Fibroblast of pulmonary artery (primary cell): ENCODE results near the gene FADS3.

Experiments
- DNase-seq: peaks from one replicate; pipeline ENCODE4 v3.0.0-alpha.2; 2010; ENCODE audit warnings: low read depth
- H3K4me3 ChIP-seq: replicated peaks from 2 replicates; pipeline ENCODE4 v1.5.1; 2011; ENCODE audit warnings: low read depth, mild to moderate bottlenecking, control low read depth, low read length, moderate library complexity
- TF ChIP-seq, protein P1 (sequence below): IDR thresholded peaks from 2 replicates; pipeline ENCODE4 v1.5.1; 2011; ENCODE audit warnings: mild to moderate bottlenecking, control low read depth, low read length, inconsistent platforms; ENCODE audit errors: missing control alignments

The FADS3 gene, protein sequence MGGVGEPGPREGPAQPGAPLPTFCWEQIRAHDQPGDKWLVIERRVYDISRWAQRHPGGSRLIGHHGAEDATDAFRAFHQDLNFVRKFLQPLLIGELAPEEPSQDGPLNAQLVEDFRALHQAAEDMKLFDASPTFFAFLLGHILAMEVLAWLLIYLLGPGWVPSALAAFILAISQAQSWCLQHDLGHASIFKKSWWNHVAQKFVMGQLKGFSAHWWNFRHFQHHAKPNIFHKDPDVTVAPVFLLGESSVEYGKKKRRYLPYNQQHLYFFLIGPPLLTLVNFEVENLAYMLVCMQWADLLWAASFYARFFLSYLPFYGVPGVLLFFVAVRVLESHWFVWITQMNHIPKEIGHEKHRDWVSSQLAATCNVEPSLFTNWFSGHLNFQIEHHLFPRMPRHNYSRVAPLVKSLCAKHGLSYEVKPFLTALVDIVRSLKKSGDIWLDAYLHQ

DNA sequence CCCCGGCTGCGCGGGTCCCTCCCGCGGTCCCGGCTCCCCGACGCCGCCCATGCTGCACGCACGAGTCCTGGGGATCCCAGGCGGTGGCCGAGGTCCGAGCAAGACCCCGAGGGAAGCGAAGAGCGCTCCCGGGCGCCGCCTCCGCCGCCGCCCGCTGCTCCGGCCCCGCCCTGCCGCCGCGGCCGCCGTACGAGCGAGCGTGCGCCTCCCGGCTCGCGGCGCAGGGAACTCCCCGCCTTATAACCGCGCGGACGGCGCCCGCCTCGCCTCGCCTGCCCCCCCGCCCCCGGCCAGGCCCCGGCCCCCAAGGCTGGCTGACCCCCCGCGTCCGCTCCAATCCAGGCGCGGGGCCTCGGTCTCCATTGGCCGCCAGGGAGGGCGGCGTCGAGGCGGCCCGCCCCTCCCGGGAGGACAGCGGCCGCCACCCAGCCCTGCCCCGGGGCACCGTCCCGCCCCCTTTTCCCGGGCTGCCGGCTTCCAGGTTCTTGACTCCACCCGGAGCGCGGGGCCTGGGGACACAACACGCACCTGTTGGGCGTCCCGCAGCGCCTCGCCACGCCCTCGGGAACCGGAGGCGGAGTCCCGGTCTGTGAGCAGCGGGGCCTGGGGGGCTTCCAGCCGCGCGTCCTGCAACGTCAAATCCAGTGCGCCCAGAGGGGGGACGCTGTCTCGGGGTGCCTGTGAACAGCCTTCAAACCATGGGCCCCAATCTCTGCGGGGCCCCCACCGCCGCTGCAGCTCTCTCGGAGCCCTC lies at the start of gene FADS3:
Gene FADS3, minus strand, starts transcription at position 215 of the 754 bp plus-strand sequence. Its CDS starts 164 bp downstream, at position 51.
- TF ChIP-seq, protein P1, sequence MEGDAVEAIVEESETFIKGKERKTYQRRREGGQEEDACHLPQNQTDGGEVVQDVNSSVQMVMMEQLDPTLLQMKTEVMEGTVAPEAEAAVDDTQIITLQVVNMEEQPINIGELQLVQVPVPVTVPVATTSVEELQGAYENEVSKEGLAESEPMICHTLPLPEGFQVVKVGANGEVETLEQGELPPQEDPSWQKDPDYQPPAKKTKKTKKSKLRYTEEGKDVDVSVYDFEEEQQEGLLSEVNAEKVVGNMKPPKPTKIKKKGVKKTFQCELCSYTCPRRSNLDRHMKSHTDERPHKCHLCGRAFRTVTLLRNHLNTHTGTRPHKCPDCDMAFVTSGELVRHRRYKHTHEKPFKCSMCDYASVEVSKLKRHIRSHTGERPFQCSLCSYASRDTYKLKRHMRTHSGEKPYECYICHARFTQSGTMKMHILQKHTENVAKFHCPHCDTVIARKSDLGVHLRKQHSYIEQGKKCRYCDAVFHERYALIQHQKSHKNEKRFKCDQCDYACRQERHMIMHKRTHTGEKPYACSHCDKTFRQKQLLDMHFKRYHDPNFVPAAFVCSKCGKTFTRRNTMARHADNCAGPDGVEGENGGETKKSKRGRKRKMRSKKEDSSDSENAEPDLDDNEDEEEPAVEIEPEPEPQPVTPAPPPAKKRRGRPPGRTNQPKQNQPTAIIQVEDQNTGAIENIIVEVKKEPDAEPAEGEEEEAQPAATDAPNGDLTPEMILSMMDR, result no peak
- H3K4me3 ChIP-seq, result peak within 1 kb of the TSS; percentile 79
- DNase-seq, result peak; percentile 76

DNA sequence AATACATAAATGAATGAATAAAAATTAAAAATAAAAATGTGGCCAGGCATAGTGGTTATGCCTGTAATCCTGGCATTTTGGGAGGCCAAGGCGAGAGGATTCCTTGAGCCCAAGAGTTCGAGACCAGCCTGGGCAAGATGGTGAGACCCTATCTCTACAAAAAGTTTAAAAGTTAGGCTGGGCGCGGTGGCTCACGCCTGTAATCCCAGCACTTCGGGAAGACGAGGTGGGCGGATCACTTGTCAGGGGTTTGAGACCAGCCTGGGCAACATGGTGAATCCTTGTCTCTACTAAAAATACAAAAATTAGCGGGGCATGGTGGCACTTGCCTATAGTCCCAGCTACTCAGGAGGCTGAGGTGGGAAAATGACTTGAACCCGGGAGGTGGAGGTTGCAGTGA lies 49.1 kb upstream of the FADS3 start:
- no peak for DNase-seq
- no peak overlapping the region for H3K4me3 ChIP-seq
- TF ChIP-seq, protein P1, result no peak

DNA sequence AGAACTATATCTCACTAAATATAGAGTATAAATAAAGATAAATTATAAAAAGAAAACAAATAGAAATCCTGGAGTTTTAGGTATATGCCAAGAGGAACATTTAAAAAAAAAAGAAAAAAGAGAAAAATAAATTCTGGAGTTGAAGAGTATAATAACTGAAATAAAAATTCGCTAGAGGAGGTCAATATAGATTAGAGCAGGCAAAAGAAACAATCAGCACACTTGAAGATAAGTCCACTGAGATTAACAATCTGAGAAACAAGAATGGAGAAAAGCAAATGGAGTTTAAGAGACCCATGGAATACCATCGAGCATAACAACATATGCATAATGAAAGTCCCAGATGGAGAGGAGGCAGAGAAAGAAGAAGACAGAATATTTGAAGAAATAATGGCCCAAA lies 44.5 kb upstream of the FADS3 start:
- TF ChIP-seq, protein P1, result no peak
- H3K4me3 ChIP-seq, result no peak overlapping the region
- no peak for DNase-seq

DNA sequence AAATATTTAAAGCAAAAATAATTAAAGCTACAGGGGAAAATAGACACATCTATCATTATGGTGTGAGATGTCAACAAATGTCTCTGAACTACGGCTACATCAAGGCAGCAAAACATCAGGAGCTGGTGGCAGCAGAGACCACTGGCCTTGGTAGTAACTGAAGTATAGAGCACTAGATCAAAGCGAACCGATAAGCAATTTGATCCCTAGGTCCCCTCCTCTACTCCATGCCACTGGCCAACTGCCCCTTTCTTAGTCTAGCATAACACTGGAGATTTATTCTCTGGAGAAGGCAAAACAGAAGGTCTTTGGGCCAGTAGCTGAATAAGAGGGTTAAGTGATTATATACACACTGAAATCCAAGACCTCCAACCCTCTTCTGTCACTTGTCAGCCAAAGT lies 39.6 kb upstream of the FADS3 start:
- H3K4me3 ChIP-seq, result no peak overlapping the region
- no peak for DNase-seq
- TF ChIP-seq, protein P1, result no peak

DNA sequence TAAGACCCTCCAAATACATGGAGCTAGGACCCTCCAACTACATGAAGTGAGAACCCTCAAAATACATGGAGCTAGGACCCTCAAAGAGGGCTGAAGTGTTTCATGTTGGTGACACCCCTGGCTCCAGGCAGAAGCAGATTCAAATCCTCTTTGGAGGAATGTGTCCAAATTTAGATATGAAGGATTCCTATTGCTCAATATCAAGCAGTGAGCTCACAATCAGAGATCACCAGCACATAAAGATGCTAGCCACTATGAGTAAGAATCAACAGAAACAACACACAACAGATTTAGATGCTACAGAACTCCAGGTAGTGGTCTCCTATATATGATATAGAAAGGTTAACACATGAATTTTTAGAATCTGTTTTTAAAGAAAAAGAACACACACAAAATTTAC lies 37.3 kb upstream of the FADS3 start:
- TF ChIP-seq, protein P1, result no peak
- no peak overlapping the region for H3K4me3 ChIP-seq
- no peak for DNase-seq

DNA sequence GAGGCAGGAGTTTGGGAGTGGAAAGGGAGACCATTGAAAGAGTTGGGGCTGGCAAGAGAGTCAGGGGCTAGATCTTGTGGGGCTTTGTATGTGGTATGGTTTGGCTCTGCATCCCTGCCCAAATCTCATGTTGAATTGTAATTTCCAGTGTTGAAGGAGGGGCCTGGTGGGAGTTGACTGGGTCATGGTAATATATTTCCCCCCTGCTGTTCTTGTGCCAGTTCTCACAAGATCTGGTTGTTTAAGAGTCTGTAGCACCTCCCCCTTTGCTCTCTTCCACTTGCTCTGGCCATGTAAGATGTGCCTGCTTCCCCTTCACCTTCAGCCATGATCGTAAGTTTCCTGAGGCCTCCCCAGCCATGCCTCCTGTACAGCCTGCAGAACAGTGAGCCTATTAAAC lies 36.2 kb upstream of the FADS3 start:
- DNase-seq, result no peak
- TF ChIP-seq, protein P1, result no peak
- H3K4me3 ChIP-seq, result no peak overlapping the region
